Mucosa of descending colon (tissue), 3 donors: ENCODE results near the gene CLEC9A. TPM values are rescaled to one million over a fixed set of nuclear protein-coding genes. Genes with fewer than 3 reads are reported as not detected.

ENCODE experiments used
- ATAC-seq: fragments of 200-7000 bp; cut with Tn5 transposase; one replicate; pipeline ENCODE4 v1.9.1; 2020; ENCODE audit warnings: mild to moderate bottlenecking, moderate library complexity
- DNase-seq, 3 donors: peaks; one replicate each; pipeline ENCODE4 v3.0.0-alpha.2; 2020
- H3K36me3 ChIP-seq: fragments of 200-600 bp; one replicate; pipeline ENCODE4 v1.8.0; 2021; ENCODE audit warnings: low read depth, mild to moderate bottlenecking
- H3K4me1 ChIP-seq: fragments of 200-600 bp; one replicate; pipeline ENCODE4 v1.8.0; 2021; ENCODE audit warnings: low read depth, mild to moderate bottlenecking
- H3K4me3 ChIP-seq: fragments of 200-600 bp; one replicate; pipeline ENCODE4 v1.8.0; 2021; ENCODE audit warnings: mild to moderate bottlenecking
- H3K9me3 ChIP-seq: fragments of 200-600 bp; one replicate; pipeline ENCODE4 v1.8.0; 2021; ENCODE audit warnings: mild to moderate bottlenecking
- intact Hi-C, 2 donors: fragments of 100-400 bp; cut with DNase I in 1 of 2; cut with micrococcal nuclease in 1 of 2; formaldehyde crosslinking; loops; one replicate each; pipeline versions ENCODE4 v1.11.0 to v1.11.1; 2022; cut with DNase I, micrococcal nuclease
- total RNA-seq, 3 donors: library from RNA; stranded (reverse); fragmentation: NEBNext Ultra II Directional in 2 of 3; extraction: Animal tissue kit (Norgen Biotek cat#: 25700) in 2 of 3; gene quantifications; one replicate each; pipeline versions ENCODE4 v1.2.1 to v1.2.4, GENCODE V29; 2021 to 2023
- TF ChIP-seq, protein P1 (sequence below): fragments of 200-600 bp; IDR thresholded peaks from one replicate; pipeline ENCODE4 v1.8.0; 2022; ENCODE audit warnings: antibody characterized with exemption, mild to moderate bottlenecking
- donor health status: DM: no; HTN: no; CAD: no; lungs with moderate emphysema.
- donor health status: DM: no; HTN: no; CAD: no.
- donor health status: DM: no; HTN: yes; CAD: no.

Gene CLEC9A
- total RNA-seq, 3 donors from 2014 or later, result 0.39 to 0.47 TPM; not detected in 1

DNA sequence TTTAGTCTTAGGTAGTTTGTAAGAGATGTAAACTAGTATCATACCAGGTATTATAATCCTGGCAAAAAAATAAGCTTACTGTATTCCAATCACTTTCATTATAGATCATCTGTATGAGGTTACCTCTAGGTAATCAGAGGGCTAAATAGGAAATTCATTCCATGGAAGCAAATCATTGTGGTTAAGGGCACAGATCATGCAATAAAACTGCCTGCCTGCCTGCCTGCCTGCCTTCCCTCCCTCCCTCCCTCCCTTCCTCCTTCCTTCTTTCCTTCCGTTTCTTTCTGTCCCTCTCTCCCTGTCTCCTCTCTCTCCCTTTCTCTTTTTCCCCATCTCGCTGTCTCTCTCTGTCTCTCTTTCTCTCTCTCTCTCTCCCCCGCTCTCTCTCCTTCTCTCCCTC is 3.2 kb upstream of the CLEC9A start:
- no peak overlapping the region for H3K4me3 ChIP-seq
- intact Hi-C loops, result no loop called here
- TF ChIP-seq, protein P1, sequence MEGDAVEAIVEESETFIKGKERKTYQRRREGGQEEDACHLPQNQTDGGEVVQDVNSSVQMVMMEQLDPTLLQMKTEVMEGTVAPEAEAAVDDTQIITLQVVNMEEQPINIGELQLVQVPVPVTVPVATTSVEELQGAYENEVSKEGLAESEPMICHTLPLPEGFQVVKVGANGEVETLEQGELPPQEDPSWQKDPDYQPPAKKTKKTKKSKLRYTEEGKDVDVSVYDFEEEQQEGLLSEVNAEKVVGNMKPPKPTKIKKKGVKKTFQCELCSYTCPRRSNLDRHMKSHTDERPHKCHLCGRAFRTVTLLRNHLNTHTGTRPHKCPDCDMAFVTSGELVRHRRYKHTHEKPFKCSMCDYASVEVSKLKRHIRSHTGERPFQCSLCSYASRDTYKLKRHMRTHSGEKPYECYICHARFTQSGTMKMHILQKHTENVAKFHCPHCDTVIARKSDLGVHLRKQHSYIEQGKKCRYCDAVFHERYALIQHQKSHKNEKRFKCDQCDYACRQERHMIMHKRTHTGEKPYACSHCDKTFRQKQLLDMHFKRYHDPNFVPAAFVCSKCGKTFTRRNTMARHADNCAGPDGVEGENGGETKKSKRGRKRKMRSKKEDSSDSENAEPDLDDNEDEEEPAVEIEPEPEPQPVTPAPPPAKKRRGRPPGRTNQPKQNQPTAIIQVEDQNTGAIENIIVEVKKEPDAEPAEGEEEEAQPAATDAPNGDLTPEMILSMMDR, result no peak
- no peak for DNase-seq
- no peaks in the 10 kb centered on the region for H3K36me3 ChIP-seq
- H3K4me1 ChIP-seq, result no peaks in the 10 kb centered on the region
- no peak for ATAC-seq
- no peaks in the 10 kb centered on the region for H3K9me3 ChIP-seq

DNA sequence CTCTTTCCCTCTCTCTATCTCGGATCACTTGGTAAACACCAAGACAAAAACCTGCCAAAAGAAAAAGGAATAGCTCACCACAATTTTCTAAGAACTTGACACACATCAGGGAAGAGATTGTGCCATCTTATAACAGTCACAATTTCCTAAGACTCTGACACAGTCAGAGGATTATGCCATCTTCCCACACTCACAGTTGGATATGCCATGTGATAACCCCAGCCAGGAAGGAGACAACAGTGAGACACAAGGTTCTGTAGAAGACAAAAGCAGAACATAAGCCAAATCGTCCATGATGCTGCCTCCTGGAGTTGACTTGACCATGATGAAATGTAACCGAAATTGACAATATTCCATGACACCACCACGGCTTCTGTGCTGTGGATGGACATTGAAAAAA is 2.8 kb upstream of the CLEC9A start:
- DNase-seq (no peak), ATAC-seq (no peak)
- no peak overlapping the region for H3K4me3 ChIP-seq
- TF ChIP-seq, protein P1, result no peak
- no peaks in the 10 kb centered on the region for H3K9me3 ChIP-seq
- no peaks in the 10 kb centered on the region for H3K36me3 ChIP-seq
- no peaks in the 10 kb centered on the region for H3K4me1 ChIP-seq
- intact Hi-C loops, result no loop called here

DNA sequence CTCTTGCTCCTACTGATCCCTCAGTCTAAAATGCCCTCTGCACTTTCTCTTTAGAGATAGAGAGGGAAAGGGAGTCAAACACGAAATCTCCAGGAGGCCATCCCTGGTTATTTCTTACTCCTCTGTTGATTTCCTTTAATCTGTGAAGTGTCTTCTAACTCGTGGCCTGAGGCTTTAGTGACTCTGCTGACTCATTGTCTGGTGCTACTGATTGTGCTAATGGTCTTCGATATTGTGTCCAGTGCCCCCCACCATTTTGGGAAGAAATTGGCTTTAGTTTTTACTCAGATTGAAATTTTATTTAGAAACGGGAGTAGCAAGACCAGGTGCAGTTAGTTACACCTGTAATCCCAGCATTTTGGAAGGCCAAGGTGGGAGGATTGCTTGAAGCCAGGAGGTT is 839 bp downstream of the CLEC9A start:
- ATAC-seq (no peak), DNase-seq (no peak)
- Histone ChIP-seq H3K4me3 (no peak overlapping the region), H3K4me1 (no peaks in the 10 kb centered on the region), H3K9me3 (no peaks in the 10 kb centered on the region), H3K36me3 (no peaks in the 10 kb centered on the region)
- intact Hi-C loops, result loop anchor here in 1 of 2 donors (5.0 kb wide), 1 partner anchor 111 kb away; no protein-coding TSS in a partner anchor
- TF ChIP-seq, protein P1, result no peak

DNA sequence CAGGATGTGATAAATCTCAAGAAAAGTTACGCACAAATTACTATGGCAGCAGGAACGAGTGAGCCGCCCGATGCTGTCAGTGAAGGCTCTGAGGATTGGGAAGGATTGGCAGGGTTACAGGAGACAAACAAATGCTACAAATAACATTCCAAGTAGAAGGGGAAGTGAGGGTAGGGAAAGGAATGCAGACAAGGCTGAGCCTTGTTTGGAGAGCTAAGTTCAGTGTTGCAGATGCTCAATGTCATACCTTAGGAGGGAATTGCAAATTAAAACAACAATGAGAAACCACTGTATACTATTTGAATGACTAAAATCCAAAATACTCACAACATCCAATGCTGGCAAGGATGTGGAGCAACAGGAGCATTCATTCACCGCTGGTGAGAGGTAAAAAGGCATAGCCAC is 1.3 kb downstream of the CLEC9A start:
- no peak for ATAC-seq
- H3K9me3 ChIP-seq, result no peaks in the 10 kb centered on the region
- intact Hi-C loops, result loop anchor here in 1 of 2 donors (5.0 kb wide), 1 partner anchor 111 kb away; no protein-coding TSS in a partner anchor
- TF ChIP-seq, protein P1, result no peak
- DNase-seq, result no peak
- H3K4me3 ChIP-seq, result no peak overlapping the region
- no peaks in the 10 kb centered on the region for H3K4me1 ChIP-seq
- H3K36me3 ChIP-seq, result no peaks in the 10 kb centered on the region

DNA sequence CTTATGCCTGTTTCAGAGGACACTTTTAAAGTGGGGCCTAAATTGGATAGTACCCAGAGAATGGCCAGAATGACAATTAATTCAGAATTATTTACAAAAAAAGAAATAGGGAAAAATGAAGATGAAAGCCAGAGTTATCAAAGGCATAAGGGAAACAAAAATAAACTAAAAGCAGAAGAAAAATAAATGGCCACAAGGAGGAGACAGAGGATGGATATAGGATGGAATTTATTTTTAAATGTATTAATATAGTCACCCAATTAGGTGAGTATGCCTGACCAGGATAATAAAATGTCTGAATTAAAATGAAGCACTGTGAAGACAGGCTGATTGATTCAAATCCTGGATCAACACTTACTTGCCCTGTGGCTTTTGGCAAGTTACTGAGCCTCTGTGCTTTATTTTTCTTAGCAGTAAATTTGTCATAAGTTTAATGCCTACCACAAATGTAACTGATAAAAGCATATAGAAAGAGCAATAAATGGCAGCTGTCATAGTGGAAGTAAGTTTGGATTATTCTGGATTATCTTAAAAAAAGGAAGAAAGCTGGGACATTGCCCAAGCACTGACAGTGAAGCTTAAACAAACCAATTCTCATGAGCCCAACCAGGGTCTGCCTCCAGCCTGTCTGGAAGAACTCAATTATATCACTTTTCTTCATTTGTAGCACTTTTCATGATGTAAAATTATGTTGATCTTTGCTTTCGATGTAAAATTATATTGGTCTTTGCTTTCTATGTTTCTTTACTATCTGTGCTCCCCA is 3.5 kb downstream of the CLEC9A start:
- TF ChIP-seq, protein P1, result no peak
- DNase-seq, result no peak

More for the DNA sequence above, 3.5 kb downstream of the CLEC9A start:
- intact Hi-C loops, result loop anchor here in 1 of 2 donors (5.0 kb wide), 1 partner anchor 108 kb away; no protein-coding TSS in a partner anchor
- Histone ChIP-seq H3K9me3 (no peaks in the 10 kb centered on the region), H3K4me3 (no peak overlapping the region), H3K36me3 (no peaks in the 10 kb centered on the region), H3K4me1 (no peaks in the 10 kb centered on the region)
- ATAC-seq, result no peak
